Measurements from ENCODE around the gene PDPR.
"Not testable (repeated sequence)": the region's sequence is repeated elsewhere in the genome, so short reads cannot be mapped to it uniquely, and the experiment has no call there.

- TF ChIP-seq POLR2A (IDR thresholded peaks at IDR 0.05; ENCODE audit: low read length); GATA1 (IDR thresholded peaks at IDR 0.05; ENCODE audit: low read depth, low read length): not testable (repeated sequence)
Measured at GRCh38 chr16:70089289-70089688, 24.8 kb upstream of the PDPR start.

Data from erythroblast (primary cell).